Measurements from ENCODE around the gene NSUN2.
A peak's percentile ranks its signal among the peaks of the same experiment; 100 is the strongest.
"Not testable (repeated sequence)": the region's sequence is repeated elsewhere in the genome, so short reads cannot be mapped to it uniquely, and the experiment has no call there.

NSUN2 gene

GRCh38 chr5:6632888-6633468, at the start of gene NSUN2, which contains the start of gene SRD5A1:
NSUN2 (minus strand) TSS chr5:6633044; CDS start chr5:6632979, 65 bp downstream.
SRD5A1 (plus strand) TSS chr5:6633440; CDS start chr5:6633577, 137 bp downstream.
- DNase-seq: peak; percentile 91 to 96

DNA sequence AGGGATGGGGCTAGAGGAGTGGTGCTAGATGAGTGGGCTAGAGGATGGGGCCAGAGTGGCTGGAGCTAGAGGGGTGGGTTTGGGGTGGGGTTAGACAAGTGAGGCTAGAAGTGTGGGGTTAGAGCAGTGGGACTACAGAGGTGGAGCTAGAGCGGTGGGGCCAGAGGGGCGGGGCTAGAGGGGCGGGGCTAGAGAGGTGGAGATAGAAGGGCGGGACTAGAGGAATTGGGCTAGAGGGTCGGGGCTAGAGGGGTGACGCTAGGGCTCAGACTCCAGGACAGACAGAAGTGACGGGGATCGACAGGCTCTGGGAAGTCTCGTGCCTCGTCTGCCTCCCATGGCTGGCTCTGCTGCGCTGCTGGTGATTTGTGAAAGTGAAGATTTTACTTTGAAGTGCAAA, 49.4 kb upstream of the NSUN2 start:
- DNase-seq: no peak

- DNase-seq: no peak
These were observed 48.8 kb upstream of the NSUN2 start for GRCh38 chr5:6681682-6682081.

GRCh38 chr5:6680922-6681321, 48.1 kb upstream of the NSUN2 start:
- DNase-seq: no peak

DNA sequence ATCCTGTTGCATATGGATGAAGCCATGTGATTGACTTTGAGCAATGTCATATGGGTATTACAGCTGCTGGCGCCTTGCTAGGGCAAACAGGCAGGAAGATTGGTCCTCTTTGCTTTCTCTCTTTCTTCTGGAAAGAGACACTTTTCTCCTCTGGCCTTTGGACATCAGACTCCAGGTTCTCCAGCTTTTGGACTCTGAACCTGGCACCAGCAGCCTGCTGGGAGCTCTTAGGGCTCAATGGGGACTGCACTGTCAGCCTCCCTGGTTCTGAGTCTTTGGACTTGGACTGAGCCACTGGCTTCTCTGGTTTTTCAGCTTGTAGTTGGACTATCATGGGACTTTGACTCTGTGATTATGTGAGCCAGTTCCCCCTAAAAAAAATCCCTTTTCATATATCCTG, 45.5 kb upstream of the NSUN2 start:
- no peak for DNase-seq

DNA sequence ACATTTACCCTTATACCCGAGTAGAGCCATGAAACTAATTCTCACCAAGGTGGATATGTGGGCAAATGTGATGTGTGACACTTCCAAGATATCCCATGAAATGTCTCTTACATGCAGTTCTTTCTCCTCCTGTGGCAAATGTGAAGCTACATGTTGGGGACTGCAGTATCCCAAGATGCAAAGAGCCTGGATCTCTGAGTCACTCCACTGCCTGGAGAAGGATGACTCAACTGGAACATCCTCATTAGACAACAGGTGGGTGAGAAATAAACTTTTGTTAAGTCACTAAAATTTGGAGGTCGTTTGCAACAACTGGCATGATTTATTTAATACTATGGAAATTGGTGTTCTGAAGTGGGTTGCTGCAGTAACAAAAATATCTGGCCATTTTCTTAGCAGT, 43.9 kb upstream of the NSUN2 start:
- no peak for DNase-seq

DNA sequence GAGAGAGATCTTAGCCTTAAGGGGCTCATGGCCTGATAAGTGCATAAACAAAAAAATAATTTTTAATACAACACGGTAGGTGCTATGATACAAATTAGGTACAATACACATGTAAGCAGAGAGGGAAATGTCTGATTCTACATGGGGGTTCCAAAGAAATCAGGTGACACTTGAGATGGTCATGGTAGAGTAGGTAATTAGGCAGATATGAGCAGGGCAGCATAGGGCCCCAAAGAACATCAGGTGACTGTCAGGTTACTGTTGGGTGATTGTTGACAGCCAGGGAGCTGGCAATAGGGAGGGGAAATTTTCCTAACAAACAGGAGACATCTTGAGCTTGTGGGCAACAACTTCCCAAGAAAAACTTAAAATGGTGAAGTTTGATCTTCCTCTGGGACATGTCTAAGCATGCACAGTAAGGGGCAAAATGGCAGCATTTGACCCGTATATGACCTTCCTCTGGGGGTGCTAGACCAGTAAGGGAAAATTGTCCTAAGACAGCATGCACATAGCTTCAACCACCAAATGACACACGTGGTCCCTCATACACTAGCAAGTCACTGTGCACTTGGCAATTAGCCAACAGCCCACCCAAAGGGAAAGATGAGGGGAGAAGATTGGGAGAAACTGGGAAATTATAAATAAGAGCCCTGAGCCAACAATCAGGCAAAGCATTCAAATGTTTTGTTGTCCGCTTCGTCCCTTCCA, 43.1 kb upstream of the NSUN2 start:
- no peak for DNase-seq

DNA sequence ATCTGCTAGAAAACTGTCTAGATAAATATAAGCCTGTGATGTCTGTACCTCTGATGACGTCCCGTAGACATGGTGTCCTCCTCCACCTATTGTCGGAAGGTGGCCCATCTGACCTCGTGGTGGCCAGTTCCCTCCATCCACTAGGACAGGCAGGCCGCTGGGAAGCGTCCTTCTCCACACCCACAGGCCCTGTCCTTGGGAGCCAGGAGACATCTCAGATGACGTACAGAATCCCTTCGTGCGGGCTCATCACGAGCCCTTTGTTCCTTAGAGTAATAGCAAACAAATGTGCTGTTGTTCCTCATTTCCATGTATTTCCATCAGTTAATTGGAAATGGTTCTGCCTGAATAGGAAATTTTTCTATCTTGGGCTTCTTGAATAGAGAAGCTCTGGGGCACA, 42.0 kb upstream of the NSUN2 start:
- DNase-seq: no peak

DNA sequence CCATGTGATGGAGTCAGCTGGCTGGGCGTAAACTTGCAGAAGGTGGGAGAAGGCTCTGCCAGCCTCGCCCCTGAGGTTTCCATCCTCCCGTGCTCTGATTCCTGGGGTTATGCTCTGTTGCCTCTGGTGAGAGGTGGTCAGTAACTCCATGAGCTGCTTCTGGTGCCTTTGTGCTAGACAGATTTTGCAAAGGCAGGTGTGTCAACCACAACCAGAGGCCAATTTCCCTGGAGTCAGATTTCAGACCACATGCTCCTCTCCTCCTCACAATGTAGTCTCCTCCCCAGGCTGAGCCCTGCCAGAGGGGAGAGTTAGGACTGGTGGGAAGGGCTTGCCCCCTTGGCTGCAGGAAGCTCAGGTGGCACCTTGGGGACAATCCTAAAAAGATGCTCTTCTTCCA, 41.6 kb upstream of the NSUN2 start:
- no peak for DNase-seq

DNA sequence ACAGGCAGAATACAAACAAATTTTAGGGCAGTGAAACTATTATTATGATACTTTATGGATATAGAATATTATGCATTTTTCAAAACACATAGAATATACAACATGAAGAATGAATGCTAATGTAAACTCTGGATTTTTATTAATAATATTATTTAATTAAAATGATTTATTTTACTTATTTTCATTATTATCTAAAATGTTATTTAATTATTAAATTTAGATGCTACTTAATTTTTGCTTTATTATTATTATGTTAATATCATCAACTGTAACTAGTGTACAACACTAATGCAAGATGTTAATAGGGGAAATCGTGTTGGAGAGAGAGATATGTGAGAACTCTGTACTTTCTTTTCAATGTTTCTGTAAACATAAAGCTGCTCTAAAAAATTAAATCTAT, 41.1 kb upstream of the NSUN2 start:
- DNase-seq: no peak

DNA sequence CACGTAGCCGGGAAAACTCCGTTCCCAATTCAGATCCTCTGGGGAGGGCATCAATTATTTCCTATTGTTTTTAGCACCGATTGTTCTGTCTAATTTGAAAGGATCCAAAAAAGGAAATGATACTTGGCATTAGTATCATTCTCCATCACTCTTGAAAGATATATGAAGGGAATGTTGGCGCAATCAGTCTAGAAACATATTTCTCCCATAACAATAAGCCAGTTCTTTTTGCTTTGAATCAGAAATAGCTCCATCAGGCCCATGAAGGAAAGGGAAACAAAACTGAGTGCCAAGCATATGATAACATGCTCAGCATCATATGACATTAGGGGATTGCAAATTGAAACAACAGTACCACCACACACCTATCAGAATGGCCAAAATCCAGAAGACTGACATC, 40.2 kb upstream of the NSUN2 start:
- DNase-seq: no peak

DNA sequence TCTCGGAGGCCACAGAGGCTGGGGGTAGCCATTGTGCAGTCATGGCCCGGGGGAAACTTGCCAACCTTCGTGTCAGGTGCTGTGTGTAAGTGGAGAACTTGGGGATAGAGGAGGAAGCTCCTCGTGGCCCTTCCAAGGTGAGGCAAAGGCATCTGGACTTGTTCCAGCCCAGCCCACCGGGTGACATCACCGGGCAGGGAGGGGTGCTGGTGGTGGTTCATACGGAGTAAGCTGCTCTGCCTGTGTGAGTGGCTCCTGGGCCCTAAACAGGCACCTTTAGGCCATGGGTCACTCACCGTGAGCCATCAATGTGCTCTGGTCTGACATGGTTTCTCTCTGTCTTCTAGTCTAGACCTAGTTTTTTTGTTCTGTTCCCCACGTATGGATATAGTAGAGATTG, 35.9 kb upstream of the NSUN2 start:
- not testable (repeated sequence) for DNase-seq

DNA sequence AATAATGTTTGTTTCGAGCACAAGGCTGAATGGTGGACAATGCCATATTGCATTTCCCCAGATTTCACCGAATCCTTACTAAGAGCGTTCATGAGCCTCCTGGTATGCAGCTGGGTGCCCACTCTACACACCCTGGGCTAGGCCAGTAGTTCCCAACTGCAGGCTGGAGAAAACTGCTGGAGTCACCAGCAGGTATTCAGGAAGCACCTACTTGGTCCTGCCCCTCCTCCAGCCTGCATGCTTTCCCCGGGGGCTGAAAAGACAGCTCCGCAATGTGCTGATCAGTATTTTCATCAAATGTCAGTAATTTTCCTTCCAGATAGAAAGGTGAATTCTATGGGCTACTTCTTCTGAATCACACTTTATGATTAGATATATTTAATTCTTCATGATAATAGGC, 34.8 kb upstream of the NSUN2 start:
- no peak for DNase-seq

GRCh38 chr5:6666762-6667161, 33.9 kb upstream of the NSUN2 start:
- DNase-seq: no peak

- no peak for DNase-seq
These were observed 27.8 kb upstream of the NSUN2 start for GRCh38 chr5:6660688-6661087.

DNA sequence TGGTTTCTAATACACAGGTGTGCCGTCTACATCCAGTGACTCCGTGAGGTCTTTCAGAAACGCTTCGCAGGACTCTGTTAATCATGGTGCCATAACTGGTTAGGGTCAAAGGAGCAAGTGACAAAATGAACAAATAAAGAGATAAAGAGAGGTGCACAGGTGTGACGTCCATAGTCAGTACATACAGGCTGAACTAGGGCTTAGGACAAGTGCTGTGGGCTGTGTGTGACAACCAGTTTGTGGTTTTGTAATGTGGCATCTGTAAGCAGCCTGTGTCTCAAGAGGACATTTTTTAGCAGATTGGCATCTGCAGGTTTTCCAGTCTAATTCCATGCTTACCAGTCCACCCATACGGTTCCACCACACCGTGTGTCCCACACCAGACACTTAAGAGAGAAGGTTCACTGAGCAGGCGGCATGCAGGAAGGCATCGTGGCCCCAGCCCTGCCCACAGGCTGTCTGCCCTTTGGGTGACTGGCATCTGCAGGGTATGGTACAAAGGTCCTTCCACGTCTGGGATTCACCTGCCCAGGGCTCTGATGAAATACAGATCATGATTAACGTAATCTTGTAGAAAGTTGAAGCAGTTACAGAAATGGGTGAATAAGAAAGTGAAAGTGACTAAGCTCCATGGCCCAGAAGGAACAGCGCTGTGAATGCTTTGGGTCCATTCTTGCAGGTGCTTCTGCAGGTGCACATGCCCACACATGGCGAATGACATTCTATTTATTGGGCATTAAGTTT, 27.3 kb upstream of the NSUN2 start:
- DNase-seq: no peak

GRCh38 chr5:6656680-6657079, 23.8 kb upstream of the NSUN2 start:
- no peak for DNase-seq

DNA sequence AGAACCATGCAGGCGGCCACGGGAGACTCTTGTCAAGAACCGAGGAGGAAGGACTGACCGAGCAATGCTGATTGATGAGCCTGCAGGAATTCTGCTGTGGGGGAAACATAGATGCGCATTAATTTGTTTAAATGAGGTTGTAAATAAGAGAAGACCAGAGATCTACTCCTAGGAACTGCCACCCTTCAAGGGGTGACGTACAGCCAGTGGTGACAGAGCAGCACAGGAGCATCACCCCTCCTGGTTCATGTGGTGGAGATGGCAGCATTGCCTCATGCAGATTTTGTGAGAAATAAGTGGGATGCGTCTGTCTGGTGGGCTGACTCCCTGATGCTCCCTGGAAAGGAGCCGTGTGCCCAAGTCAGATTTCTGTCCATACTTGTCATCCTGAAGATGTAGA, 22.6 kb upstream of the NSUN2 start:
- no peak for DNase-seq

- DNase-seq: no peak
These were observed 19.2 kb upstream of the NSUN2 start for GRCh38 chr5:6652025-6652424.

DNA sequence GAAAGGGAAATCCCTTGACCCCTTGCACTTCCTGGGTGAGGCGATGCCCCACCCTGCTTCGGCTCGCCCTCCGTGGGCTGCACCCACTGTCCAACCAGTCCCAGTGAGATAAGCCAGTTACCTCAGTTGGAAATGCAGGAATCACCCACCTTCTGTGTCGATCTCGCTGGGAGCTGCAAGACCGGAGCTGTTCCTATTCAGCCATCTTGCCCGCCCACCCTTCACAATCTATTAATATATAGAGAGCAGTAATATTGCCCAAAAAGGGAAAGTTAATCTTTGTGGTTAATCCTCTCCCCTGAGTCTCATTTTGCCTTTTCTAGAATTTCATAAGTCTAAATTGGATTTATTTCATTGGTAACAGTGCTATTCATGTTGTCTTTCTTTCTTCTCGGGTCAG, 16.8 kb upstream of the NSUN2 start:
- DNase-seq: no peak

DNA sequence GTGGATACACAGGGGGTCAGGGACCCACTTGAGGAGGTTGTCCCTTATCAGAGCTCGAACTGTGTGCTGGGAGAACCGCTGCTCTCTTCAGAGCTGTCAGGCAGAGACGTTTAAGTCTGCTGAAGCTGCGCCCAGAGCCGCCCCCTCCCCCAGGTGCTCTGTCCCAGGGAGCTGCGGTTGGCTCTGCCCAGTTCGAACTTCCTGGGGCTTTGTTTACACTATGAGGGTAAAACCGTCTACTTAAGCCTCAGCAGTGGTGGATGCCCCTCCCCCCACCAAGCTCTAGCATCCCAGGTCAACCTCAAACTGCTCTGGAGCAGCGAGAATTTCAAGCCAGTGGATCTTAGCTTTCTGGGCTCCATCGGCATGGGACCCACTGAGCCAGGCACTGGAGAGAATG, 16.3 kb upstream of the NSUN2 start:
- no peak for DNase-seq

- not testable (repeated sequence) for DNase-seq
These were observed 12.9 kb upstream of the NSUN2 start for GRCh38 chr5:6645571-6646362.

DNA sequence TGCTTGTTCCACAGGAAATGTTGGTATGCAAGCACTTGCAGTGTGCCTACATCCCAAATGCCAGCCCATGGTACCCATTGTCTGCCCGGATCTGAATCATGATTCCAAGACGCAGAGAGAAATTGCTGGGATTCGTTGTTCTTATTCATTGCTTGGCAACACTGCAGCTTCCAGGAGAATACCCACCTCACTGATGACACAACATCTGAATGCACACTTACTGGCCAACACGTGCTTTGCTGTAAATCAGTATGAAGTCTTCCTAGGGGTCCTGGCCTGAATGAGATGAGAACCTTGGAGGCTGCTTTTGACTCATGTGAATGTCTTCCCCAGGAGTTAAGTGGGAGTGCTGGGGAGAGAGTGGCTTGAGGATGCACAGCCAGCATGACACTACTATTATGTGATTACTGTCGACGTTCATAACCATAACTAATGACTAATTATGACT, 12.0 kb upstream of the NSUN2 start:
- no peak for DNase-seq

Measured in stimulated activated CD4-positive, alpha-beta T cell treated with anti-CD3 and anti-CD28 coated beads, Interleukin-4, amount 100 ng/mL, for 4 hours (primary cell).